Thoracic aorta (tissue), 2 donors: ENCODE results near the gene FCN3. TPM values are rescaled to one million over a fixed set of nuclear protein-coding genes. Genes with fewer than 3 reads are reported as not detected.

Experiments used
- ATAC-seq: fragments of 150-250 bp; one replicate; pipeline ENCODE4 v1.8.0; 2017; ENCODE audit warnings: low read depth; ENCODE audit not compliant: insufficient number of reproducible peaks, low FRiP score
- DNase-seq: peaks from one replicate; pipeline ENCODE4 v3.0.0-alpha.2; 2020; ENCODE audit warnings: low spot score
- H3K27ac ChIP-seq, 2 donors: fragments of 200-600 bp; sonication (generic); 1 replicate in 1 of 2; 2 replicates in 1 of 2; pipeline ENCODE4 v1.5.1; 2016; ENCODE audit warnings: mild to moderate bottlenecking in 2 of 2, moderate library complexity in 2 of 2
- H3K27me3 ChIP-seq: fragments of 200-600 bp; sonication (generic); replicated peaks from 2 replicates; pipeline ENCODE4 v1.6.0; 2016; ENCODE audit warnings: mild to moderate bottlenecking; ENCODE audit not compliant: insufficient read depth
- H3K36me3 ChIP-seq: fragments of 200-600 bp; sonication (generic); one replicate; pipeline ENCODE4 v1.5.1; 2016
- H3K4me1 ChIP-seq, 2 donors: fragments of 200-600 bp; sonication (generic); 1 replicate in 1 of 2; 2 replicates in 1 of 2; pipeline versions ENCODE4 v1.5.1 to v1.6.0; 2016; ENCODE audit warnings: low read depth in 2 of 2, mild to moderate bottlenecking in 1 of 2; ENCODE audit not compliant: control insufficient read depth in 1 of 2
- H3K4me3 ChIP-seq: fragments of 200-600 bp; sonication (generic); 2 replicates; pipeline ENCODE4 v1.5.1; 2016; ENCODE audit warnings: mild to moderate bottlenecking
- H3K9me3 ChIP-seq: fragments of 200-600 bp; sonication (generic); 2 replicates; pipeline ENCODE4 v1.5.1; 2016
- total RNA-seq, 2 donors: library from RNA; depleted of rRNA; stranded (reverse); fragments of >200 nt; gene quantifications; one replicate each; pipeline versions ENCODE4 v1.1.0 to v1.2.3, GENCODE V29; 2016
- TF ChIP-seq, protein P1 (sequence below): fragments of 200-600 bp; sonication (generic); IDR thresholded peaks from one replicate; pipeline ENCODE4 v1.5.1; 2019; ENCODE audit warnings: antibody characterized with exemption

Gene FCN3
- total RNA-seq, 2 donors from 2014 or later = 3.5 to 4.5 TPM

GRCh38 chr1:27339213-27339612, 35.4 kb downstream of the FCN3 start:
- H3K4me1 ChIP-seq = no peaks in the 10 kb centered on the region
- no peak overlapping the region for H3K27ac ChIP-seq
- no peak for DNase-seq
- H3K9me3 ChIP-seq = no peaks in the 10 kb centered on the region
- TF ChIP-seq, protein P1, sequence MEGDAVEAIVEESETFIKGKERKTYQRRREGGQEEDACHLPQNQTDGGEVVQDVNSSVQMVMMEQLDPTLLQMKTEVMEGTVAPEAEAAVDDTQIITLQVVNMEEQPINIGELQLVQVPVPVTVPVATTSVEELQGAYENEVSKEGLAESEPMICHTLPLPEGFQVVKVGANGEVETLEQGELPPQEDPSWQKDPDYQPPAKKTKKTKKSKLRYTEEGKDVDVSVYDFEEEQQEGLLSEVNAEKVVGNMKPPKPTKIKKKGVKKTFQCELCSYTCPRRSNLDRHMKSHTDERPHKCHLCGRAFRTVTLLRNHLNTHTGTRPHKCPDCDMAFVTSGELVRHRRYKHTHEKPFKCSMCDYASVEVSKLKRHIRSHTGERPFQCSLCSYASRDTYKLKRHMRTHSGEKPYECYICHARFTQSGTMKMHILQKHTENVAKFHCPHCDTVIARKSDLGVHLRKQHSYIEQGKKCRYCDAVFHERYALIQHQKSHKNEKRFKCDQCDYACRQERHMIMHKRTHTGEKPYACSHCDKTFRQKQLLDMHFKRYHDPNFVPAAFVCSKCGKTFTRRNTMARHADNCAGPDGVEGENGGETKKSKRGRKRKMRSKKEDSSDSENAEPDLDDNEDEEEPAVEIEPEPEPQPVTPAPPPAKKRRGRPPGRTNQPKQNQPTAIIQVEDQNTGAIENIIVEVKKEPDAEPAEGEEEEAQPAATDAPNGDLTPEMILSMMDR = no peak
- peaks cover 33% of the 10 kb centered on the region for H3K36me3 ChIP-seq
- ATAC-seq = no peak
- no peaks in the 10 kb centered on the region for H3K27me3 ChIP-seq
- H3K4me3 ChIP-seq = no peak overlapping the region

GRCh38 chr1:27338751-27339150, 35.9 kb downstream of the FCN3 start:
- H3K36me3 ChIP-seq = peaks cover 37% of the 10 kb centered on the region
- TF ChIP-seq, protein P1 = no peak
- no peak overlapping the region for H3K4me3 ChIP-seq
- ATAC-seq (no peak), DNase-seq (no peak)
- no peaks in the 10 kb centered on the region for H3K9me3 ChIP-seq
- no peak overlapping the region for H3K27ac ChIP-seq
- H3K27me3 ChIP-seq = no peaks in the 10 kb centered on the region
- no peaks in the 10 kb centered on the region for H3K4me1 ChIP-seq

- peaks cover 55% of the 10 kb centered on the region for H3K36me3 ChIP-seq
- no peaks in the 10 kb centered on the region for H3K27me3 ChIP-seq
- TF ChIP-seq, protein P1 = no peak
These were observed 37.9 kb downstream of the FCN3 start for GRCh38 chr1:27336756-27337155.

DNA sequence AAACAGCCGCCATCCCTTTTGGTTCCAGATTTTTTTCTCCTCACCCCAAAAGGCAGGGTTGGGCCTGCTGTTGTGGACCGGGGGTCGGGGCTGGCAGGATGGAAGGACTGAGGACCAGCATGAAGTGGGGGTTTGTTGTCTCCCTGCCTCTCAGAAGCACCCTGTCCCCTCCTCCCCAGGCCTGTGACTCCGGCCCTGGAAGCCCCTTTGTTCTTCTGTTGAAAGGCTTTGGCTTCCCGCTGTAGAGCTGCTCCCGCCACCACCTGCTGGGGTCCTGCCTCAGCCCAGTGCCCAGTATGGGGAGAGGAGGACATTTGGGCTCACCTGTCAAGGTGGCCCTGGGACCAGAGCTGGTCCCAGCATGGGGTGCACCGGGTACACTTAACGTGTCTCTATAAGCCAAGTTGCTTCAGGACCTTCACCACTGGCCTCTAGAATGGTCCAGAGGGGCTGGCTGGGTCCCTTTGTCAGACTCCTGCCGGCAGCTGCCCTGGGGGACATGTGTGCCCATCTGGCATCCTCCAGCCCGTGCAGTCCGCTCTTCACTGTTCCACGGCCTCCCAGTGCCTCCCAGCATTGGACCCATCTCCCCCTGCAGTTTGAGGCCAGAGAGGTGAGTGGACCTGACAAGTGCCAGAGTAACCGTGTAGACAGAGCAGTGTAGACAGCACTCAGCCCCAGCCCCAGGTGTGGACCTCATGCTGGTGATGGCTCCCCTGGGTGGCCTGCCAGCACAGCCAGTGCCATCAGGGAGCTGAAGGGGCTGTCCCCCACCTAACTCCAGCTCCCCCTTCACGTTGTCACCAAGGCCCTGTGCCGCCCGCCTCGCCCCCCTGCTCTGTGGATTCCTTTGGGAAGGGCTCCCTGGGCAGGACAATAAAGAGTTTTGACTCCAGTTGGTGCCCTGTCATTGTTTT, 38.9 kb downstream of the FCN3 start:
- no peak overlapping the region for H3K4me3 ChIP-seq
- H3K27me3 ChIP-seq = no peaks in the 10 kb centered on the region
- H3K27ac ChIP-seq = no peak overlapping the region
- H3K4me1 ChIP-seq = no peaks in the 10 kb centered on the region
- ATAC-seq (no peak), DNase-seq (no peak)
- peaks cover 58% of the 10 kb centered on the region for H3K36me3 ChIP-seq
- H3K9me3 ChIP-seq = no peaks in the 10 kb centered on the region
- TF ChIP-seq, protein P1 = no peak

More at GRCh38 chr1:27336756-27337155, 37.9 kb downstream of the FCN3 start:
- no peak overlapping the region for H3K27ac ChIP-seq
- no peaks in the 10 kb centered on the region for H3K4me1 ChIP-seq
- H3K9me3 ChIP-seq = no peaks in the 10 kb centered on the region
- H3K4me3 ChIP-seq = no peak overlapping the region
- no peak for DNase-seq
- no peak for ATAC-seq

DNA sequence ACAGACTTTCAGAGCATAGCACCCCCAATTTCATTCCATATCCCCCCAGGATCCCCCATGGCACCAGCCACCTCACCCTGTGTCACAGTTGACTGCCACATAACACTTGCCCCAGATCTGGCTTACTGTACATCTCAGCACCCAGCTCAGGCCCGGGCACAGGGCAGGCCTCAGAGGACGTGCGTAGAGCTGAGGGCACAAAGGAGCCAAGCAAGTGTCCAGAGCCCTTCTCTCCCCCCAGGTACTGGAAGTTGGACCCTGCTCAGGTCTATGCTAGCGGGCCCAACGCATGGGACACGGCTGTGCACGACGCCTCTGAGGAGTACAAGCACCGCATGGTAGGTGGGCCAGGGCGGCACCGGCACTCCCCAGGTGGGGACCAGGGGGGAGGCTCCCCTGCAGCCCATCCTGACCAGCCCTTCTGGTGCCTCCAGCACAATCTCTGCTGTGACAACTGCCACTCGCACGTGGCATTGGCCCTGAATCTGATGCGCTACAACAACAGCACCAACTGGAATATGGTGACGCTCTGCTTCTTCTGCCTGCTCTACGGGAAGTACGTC, 40.8 kb downstream of the FCN3 start:
- H3K36me3 ChIP-seq = peaks cover 63% of the 10 kb centered on the region
- no peak overlapping the region for H3K27ac ChIP-seq
- H3K9me3 ChIP-seq = no peaks in the 10 kb centered on the region
- H3K27me3 ChIP-seq = no peaks in the 10 kb centered on the region
- H3K4me1 ChIP-seq = no peaks in the 10 kb centered on the region
- no peak overlapping the region for H3K4me3 ChIP-seq
- DNase-seq (no peak), ATAC-seq (no peak)
- TF ChIP-seq, protein P1 = no peak
